HG03354 (cell line): Measurements from ENCODE around the gene NOPCHAP1.
A peak's percentile ranks its signal among the peaks of the same experiment; 100 is the strongest.
"Not testable (repeated sequence)": the region's sequence is repeated elsewhere in the genome, so short reads cannot be mapped to it uniquely, and the experiment has no call there.

ENCODE experiments used
- ATAC-seq: cut with Tn5 transposase; IDR thresholded peaks from one replicate; pipeline ENCODE4 v1.9.1; 2021; ENCODE audit warnings: mild to moderate bottlenecking; ENCODE audit not compliant: unreplicated experiment, poor library complexity, severe bottlenecking

Gene NOPCHAP1

GRCh38 chr12:104986022-104986941 lies at the start of gene NOPCHAP1:
Gene NOPCHAP1 (plus strand): TSS chr12:104986316. CDS start chr12:104986353, 37 bp downstream.
- peak; percentile 98 for ATAC-seq

DNA sequence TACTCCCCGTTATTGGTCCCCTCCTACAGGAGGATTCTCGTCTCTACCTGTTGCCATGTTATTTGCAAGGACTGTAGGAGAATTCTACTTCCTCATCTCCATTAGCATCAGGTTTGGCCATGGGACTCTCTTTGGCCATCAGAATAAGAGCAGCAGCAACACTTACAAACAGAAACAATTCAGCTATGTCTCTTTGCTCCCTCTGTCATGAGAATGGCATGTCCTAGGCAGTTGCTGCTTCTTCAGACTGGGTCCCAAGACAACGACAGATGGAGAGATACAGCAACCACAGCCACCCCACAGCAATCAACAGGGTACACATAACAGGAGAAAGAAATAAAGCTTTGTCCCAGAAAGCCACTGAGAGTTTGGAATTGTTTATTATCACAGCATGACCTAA lies 47.7 kb upstream of the NOPCHAP1 start:
- no peak for ATAC-seq

GRCh38 chr12:104939089-104939488 lies 47.0 kb upstream of the NOPCHAP1 start:
- ATAC-seq, result no peak

DNA sequence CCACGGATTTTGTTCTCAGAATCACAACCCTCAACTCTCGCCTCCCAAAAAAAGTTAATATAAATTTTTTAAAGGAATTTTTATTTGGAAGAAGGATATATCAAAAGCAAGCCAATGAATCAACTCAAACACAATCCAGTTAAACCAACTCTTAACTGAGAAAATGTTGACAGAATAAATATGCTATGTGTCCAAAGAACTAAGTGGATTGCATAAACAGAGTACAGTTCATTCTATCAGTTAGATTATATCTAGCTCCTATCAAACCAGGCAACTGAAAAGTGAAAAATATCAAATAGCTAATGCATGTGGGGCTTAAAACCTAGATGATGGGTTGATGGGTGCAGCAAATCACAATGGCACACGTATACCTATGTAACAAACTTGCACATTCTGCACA lies 44.7 kb upstream of the NOPCHAP1 start:
- no peak for ATAC-seq

- no peak for ATAC-seq
Measured at GRCh38 chr12:104942075-104942474, 44.0 kb upstream of the NOPCHAP1 start.

- not testable (repeated sequence) for ATAC-seq
Measured at GRCh38 chr12:104943401-104943800, 42.7 kb upstream of the NOPCHAP1 start.

- ATAC-seq, result no peak
Measured at GRCh38 chr12:104944252-104944651, 41.9 kb upstream of the NOPCHAP1 start.

GRCh38 chr12:104948716-104949115 lies 37.4 kb upstream of the NOPCHAP1 start:
- ATAC-seq, result not testable (repeated sequence)

GRCh38 chr12:104951759-104952509 lies 34.2 kb upstream of the NOPCHAP1 start:
- no peak for ATAC-seq

DNA sequence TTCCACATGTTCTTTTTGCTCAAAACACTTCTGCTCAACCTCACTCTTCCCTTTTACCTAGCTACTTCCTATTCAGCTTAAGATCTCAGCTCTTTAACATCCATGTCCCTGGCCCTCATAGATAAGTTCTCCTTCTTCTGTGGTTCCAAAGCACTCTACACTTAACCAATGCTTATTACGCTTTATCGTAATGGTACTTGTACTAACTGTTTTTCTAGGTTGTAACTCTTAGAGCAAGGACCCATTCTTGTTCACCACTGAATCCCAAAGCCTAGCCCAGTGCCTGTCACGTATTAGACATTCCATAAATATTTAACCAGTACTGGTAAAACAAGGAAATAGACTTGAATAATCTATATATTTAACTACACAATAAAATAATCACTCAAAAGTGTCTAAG lies 33.3 kb upstream of the NOPCHAP1 start:
- ATAC-seq, result no peak

- no peak for ATAC-seq
Measured at GRCh38 chr12:104953323-104953722, 32.8 kb upstream of the NOPCHAP1 start.

- ATAC-seq, result no peak
Measured at GRCh38 chr12:104955703-104956102, 30.4 kb upstream of the NOPCHAP1 start.

DNA sequence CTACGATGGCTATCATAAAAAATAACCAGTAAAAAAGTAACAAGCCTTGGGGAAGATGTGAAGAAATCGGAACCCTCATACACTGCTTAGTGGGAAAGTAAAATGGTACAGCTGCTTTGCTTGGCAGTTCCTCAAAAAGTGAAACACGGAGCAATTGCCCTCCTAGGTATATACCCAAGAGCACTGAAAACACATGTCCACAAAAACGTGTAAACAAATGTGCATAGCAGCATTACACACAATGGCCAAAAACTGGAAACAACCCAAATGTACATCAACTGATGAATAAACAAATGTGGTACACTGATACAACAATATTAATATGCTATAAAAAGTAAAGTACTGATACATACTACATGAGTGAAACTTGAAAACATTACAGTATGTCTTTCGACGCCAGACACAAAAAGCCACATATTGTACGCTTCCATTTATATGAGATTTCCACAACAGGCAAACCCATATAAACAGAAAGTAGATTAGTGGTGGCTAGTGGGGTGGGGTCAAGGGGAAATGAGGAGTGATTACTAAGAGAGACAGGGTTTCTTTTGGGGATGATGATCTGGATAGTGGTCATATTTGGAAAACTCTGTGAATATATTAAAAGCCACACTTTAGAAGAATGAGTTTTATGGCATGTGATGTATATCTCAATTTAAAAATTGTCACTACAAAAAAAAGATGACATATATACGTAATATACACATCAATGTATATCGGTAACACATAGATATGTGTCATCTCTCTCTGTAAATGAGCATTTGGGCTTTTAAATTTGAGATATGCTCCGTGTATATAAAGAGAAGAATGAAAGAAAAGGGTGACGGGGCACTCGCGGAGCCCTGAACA lies 29.0 kb upstream of the NOPCHAP1 start:
- ATAC-seq, result no peak

GRCh38 chr12:104957719-104958000 lies 28.5 kb upstream of the NOPCHAP1 start:
- peak; percentile 33 for ATAC-seq

DNA sequence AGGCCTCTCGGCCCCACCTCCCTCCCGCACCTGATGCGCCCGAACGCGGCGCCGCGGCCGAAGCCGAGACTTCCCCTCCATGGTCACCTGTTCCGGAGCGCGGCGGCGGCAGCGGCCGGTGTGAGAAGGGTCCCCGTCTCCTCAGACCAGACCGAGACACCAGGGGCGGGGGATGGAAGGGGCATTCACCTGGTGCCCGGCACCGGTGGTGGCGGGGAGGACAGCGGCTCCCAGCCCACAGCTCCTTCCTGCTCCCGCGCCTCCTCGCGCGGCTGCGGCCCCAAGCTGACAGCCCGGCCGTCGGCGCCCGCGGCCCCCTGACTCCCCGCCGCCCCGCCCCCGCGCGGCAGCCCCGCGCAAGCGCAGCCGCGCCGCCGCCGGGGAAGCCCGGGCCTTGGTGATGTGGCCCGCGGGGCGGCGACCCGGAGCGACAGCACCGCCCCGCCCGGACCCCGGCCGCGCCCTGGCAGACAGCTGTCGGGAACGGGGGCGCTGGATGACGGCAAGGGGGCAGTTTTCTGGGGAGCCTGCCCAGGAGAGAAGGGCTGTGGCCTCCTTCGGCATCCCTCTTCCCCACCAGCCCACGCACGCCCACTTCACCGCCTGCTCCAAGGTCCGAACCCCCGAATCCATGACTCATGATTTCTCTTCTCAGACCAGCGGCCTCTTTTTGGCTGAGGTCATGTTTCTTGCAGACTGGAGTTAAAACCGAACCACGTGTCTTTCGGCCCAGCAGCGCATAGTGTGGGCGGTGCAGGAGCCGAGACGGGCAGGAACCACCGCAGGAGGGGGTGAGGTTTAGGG lies 27.9 kb upstream of the NOPCHAP1 start, which contains the start of gene SLC41A2:
Gene SLC41A2 (minus strand): TSS at position 290 of the 804 bp plus-strand sequence. CDS start 29,763 bp downstream, outside the sequence.
- ATAC-seq, result peak; percentile 85

DNA sequence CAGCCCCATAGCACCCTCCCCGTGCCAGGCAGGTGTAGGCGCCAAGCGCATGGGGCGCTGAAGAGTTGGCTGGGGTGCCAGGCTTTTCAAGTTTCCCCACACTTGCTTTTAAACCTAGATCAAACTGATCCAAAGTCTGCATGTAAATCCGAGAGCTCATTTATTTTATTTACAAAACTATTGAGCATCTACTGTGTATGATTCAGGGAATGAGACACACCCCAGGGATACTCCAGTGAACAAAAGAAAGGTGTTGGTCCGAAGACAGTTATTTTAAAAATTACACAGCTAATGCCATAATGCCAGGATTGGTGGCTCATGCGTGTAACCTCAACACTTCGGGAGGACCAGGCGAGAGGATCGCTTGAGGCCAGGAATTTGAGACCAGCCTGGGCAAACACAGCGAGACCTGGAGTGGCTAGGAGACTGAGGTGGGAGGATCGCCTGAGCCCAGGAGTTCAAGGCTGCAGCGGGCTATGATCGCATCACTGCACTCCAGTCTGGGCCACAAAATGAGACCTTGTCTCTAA lies 27.2 kb upstream of the NOPCHAP1 start:
- ATAC-seq, result no peak

DNA sequence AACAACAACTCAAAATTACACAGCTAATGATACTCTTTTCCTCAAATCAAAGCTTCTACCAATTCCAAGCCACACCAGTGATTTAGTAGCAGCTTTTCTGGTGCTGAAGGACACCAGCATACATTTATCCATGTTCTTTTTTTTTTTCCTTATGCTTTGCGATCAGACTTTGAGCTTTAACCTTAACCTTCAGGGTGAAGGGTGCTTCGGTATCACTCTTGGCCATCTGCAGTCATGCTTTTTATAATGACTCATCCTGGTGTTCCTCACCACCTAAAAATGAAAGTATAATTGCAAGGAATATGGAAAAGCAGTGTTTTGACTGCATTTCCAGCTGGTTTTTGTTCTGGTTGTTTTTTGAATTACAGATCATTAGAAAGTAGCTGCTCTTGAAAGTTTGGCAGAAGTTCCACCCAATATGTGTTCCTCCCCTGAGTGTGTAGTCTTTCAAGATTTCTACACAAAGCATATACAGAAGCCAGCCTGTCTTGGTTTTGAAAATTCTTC lies 26.7 kb upstream of the NOPCHAP1 start:
- ATAC-seq, result no peak

GRCh38 chr12:104960464-104960863 lies 25.7 kb upstream of the NOPCHAP1 start:
- ATAC-seq, result no peak

DNA sequence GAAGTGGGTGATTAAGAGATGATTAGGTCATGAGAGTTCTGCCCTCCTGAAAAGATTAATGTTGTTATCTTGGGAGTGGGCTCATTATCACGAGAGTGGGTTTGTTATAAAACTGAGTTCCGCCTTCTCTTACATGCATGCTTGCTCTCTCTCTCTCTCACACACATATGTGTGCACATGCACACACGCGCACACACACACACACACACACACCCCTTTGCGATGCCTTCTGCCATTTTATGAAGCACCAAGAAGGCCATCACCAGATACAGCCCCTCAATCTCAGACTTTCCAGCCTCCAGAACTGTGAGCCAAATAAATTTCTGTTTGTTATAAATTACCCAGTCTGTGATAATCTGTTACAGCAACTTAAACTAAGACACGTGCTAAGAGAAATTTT lies 22.4 kb upstream of the NOPCHAP1 start:
- ATAC-seq, result no peak
